DOHH2 (cell line): ENCODE results near the gene DALRD3.
A peak's percentile ranks its signal among the peaks of the same experiment; 100 is the strongest.

Source experiments
- H3F3A ChIP-seq: fragments of 200-600 bp; sonication (generic), shearing (Covaris generic); 2 replicates; pipeline ENCODE4 v1.6.0; 2016; ENCODE audit warnings: antibody characterized with exemption, mild to moderate bottlenecking; ENCODE audit not compliant: control insufficient read depth, insufficient read depth
- H3K27ac ChIP-seq: fragments of 200-600 bp; sonication (generic); 2 replicates; pipeline ENCODE4 v1.5.1; 2014; ENCODE audit warnings: low read depth, mild to moderate bottlenecking, low read length, moderate library complexity
- H3K27me3 ChIP-seq: fragments of 200-600 bp; sonication (generic); 2 replicates; pipeline ENCODE4 v1.6.1; 2014; ENCODE audit warnings: mild to moderate bottlenecking, low read length, mixed read lengths; ENCODE audit not compliant: control insufficient read depth
- H3K36me3 ChIP-seq: fragments of 200-600 bp; sonication (generic); 2 replicates; pipeline ENCODE4 v1.6.1; 2014; ENCODE audit warnings: mild to moderate bottlenecking, low read length, moderate library complexity, mixed read lengths; ENCODE audit not compliant: control insufficient read depth
- H3K4me1 ChIP-seq: fragments of 200-600 bp; sonication (generic); 2 replicates; pipeline ENCODE4 v1.6.1; 2014; ENCODE audit warnings: mild to moderate bottlenecking, low read length, mixed read lengths; ENCODE audit not compliant: control insufficient read depth
- H3K4me2 ChIP-seq: fragments of 200-600 bp; sonication (generic); 2 replicates; pipeline ENCODE4 v1.6.0; 2014; ENCODE audit warnings: mild to moderate bottlenecking, low read length, moderate library complexity
- H3K4me3 ChIP-seq: fragments of 200-600 bp; sonication (generic); 2 replicates; pipeline ENCODE4 v1.5.1; 2014; ENCODE audit warnings: mild to moderate bottlenecking, low read length, mixed read lengths
- H3K79me2 ChIP-seq: fragments of 200-600 bp; sonication (generic); 2 replicates; pipeline ENCODE4 v1.6.1; 2014; ENCODE audit warnings: mild to moderate bottlenecking, low read length, mixed read lengths; ENCODE audit not compliant: control insufficient read depth
- H3K9me2 ChIP-seq: fragments of 200-600 bp; sonication (generic); replicated peaks from 2 replicates; pipeline ENCODE4 v1.6.1; 2014; ENCODE audit warnings: mild to moderate bottlenecking, low read length, mixed read lengths; ENCODE audit not compliant: control insufficient read depth
- H3K9me3 ChIP-seq: fragments of 200-600 bp; sonication (generic); 2 replicates; pipeline ENCODE4 v1.6.1; 2014; ENCODE audit warnings: antibody characterized with exemption, low read length, mixed read lengths; ENCODE audit not compliant: control insufficient read depth, insufficient read depth
- H4K20me1 ChIP-seq: fragments of 200-600 bp; sonication (generic); 2 replicates; pipeline ENCODE4 v1.6.0; 2014; ENCODE audit warnings: low read depth, mild to moderate bottlenecking, antibody characterized with exemption, low read length, moderate library complexity; ENCODE audit not compliant: control insufficient read depth, insufficient read depth
- EZH2phosphoT487 ChIP-seq: fragments of 200-600 bp; sonication (generic); IDR thresholded peaks from 2 replicates; pipeline ENCODE4 v1.6.1; 2017; ENCODE audit warnings: borderline replicate concordance, mild to moderate bottlenecking, antibody characterized with exemption, low read length, moderate library complexity, mixed read lengths
- TF ChIP-seq, protein P1 (sequence below): fragments of 200-600 bp; sonication (generic); IDR thresholded peaks from one replicate; pipeline ENCODE4 v1.5.1; 2014; ENCODE audit warnings: antibody characterized with exemption, mild to moderate bottlenecking, low read depth, low read length; ENCODE audit not compliant: poor library complexity, severe bottlenecking

DALRD3 gene

GRCh38 chr3:49032646-49033304 lies 14.4 kb upstream of the DALRD3 start:
- peaks cover 83% of the 10 kb centered on the region for H3K36me3 ChIP-seq
- TF ChIP-seq, protein P1, sequence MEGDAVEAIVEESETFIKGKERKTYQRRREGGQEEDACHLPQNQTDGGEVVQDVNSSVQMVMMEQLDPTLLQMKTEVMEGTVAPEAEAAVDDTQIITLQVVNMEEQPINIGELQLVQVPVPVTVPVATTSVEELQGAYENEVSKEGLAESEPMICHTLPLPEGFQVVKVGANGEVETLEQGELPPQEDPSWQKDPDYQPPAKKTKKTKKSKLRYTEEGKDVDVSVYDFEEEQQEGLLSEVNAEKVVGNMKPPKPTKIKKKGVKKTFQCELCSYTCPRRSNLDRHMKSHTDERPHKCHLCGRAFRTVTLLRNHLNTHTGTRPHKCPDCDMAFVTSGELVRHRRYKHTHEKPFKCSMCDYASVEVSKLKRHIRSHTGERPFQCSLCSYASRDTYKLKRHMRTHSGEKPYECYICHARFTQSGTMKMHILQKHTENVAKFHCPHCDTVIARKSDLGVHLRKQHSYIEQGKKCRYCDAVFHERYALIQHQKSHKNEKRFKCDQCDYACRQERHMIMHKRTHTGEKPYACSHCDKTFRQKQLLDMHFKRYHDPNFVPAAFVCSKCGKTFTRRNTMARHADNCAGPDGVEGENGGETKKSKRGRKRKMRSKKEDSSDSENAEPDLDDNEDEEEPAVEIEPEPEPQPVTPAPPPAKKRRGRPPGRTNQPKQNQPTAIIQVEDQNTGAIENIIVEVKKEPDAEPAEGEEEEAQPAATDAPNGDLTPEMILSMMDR = no peak
- TF ChIP-seq EZH2phosphoT487 = no peak
- H4K20me1 ChIP-seq = peaks cover 2% of the 10 kb centered on the region; the same call in 1 of the 2 replicates

GRCh38 chr3:49030321-49030720 lies 11.9 kb upstream of the DALRD3 start:
- Histone ChIP-seq H3K79me2 (peaks cover 40% of the 10 kb centered on the region), H3K9me2 (no peaks in the 10 kb centered on the region), H3K9me3 (no peaks in the 10 kb centered on the region), H3K27me3 (no peaks in the 10 kb centered on the region), H3K4me1 (peaks cover 38% of the 10 kb centered on the region), H3K27ac (0 out of 2 replicates have a peak overlapping the region, but pooled peaks have one; percentile 21), H3K4me2 (no peak overlapping the region), H4K20me1 (peaks cover 4% of the 10 kb centered on the region; the same call in 1 of the 2 replicates), H3K36me3 (peaks cover 93% of the 10 kb centered on the region), H3F3A (peaks cover 36% of the 10 kb centered on the region), H3K4me3 (no peak overlapping the region)
- no peak for TF ChIP-seq EZH2phosphoT487
- TF ChIP-seq, protein P1 = no peak

More at GRCh38 chr3:49032646-49033304, 14.4 kb upstream of the DALRD3 start:
- peaks cover 14% of the 10 kb centered on the region for H3K4me1 ChIP-seq
- peaks cover 27% of the 10 kb centered on the region for H3F3A ChIP-seq
- H3K4me2 ChIP-seq = no peak overlapping the region
- H3K9me2 ChIP-seq = no peaks in the 10 kb centered on the region
- no peak overlapping the region for H3K4me3 ChIP-seq
- H3K27me3 ChIP-seq = no peaks in the 10 kb centered on the region
- no peaks in the 10 kb centered on the region for H3K9me3 ChIP-seq
- H3K79me2 ChIP-seq = peaks cover 15% of the 10 kb centered on the region
- H3K27ac ChIP-seq = no peak overlapping the region

DNA sequence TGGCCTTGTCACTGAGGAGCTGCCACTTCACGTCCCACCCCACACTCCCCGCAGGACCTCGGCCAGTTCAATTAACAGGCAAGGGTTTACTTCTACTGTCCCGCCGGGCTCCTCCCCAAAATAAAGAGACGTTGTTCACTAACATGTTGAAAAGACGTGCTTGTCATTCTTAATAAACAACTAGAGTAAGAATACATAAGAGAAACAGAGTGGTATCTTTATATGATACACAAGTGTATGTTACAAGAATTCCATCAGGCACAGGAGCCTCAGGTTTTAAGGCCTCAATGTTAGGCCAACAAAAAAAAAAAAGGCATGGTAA lies 11.1 kb upstream of the DALRD3 start:
- Histone ChIP-seq H3K4me1 (peaks cover 46% of the 10 kb centered on the region), H3K79me2 (peaks cover 47% of the 10 kb centered on the region), H3K27ac (peak overlapping the region; percentile 21), H3K9me2 (no peaks in the 10 kb centered on the region), H3K27me3 (no peaks in the 10 kb centered on the region), H3K9me3 (no peaks in the 10 kb centered on the region), H4K20me1 (peaks cover 4% of the 10 kb centered on the region; the same call in 1 of the 2 replicates), H3F3A (peaks cover 39% of the 10 kb centered on the region), H3K4me3 (peak overlapping the region; percentile 91), H3K4me2 (peak overlapping the region; percentile 94), H3K36me3 (peaks cover 93% of the 10 kb centered on the region)
- TF ChIP-seq, protein P1 = no peak
- no peak for TF ChIP-seq EZH2phosphoT487
